DMS114 treated with DMSO at 0.1 percent for 48 hours (cell line): ENCODE data around the gene ZNF813.
"Not testable (repeated sequence)": the region's sequence is repeated elsewhere in the genome, so short reads cannot be mapped to it uniquely, and the experiment has no call there.

ENCODE experiments used
- DNase-seq: peaks from one replicate; lab custom pipeline; 2025; ENCODE audit not compliant: unreplicated experiment; lab: John Stamatoyannopoulos, UW

ZNF813 gene

GRCh38 chr19:53467485-53468262, at the start of gene ZNF813:
TSS of gene ZNF813 (plus strand) at chr19:53467733. CDS start at chr19:53483823, 16,090 bp downstream.
- DNase-seq: peak; percentile 68

GRCh38 chr19:53420520-53421315, 46.8 kb upstream of the ZNF813 start:
- not testable (repeated sequence) for DNase-seq

GRCh38 chr19:53422551-53422950, 45.0 kb upstream of the ZNF813 start:
- no peak for DNase-seq

GRCh38 chr19:53423074-53423473, 44.5 kb upstream of the ZNF813 start:
- not testable (repeated sequence) for DNase-seq

GRCh38 chr19:53423680-53424079, 43.9 kb upstream of the ZNF813 start:
- not testable (repeated sequence) for DNase-seq

GRCh38 chr19:53424968-53425597, 42.5 kb upstream of the ZNF813 start:
- no peak for DNase-seq

- peak; percentile 84 for DNase-seq
These were observed 36.0 kb upstream of the ZNF813 start, which contains the start of gene ZNF761 for GRCh38 chr19:53431399-53432087. TSS of gene ZNF761 (plus strand) at chr19:53431984. CDS start at chr19:53447269, 15,285 bp downstream.

GRCh38 chr19:53432088-53432661, 35.4 kb upstream of the ZNF813 start:
- DNase-seq: no peak

- not testable (repeated sequence) for DNase-seq
These were observed 23.7 kb upstream of the ZNF813 start for GRCh38 chr19:53443809-53444208.

- not testable (repeated sequence) for DNase-seq
These were observed 20.3 kb upstream of the ZNF813 start for GRCh38 chr19:53447196-53447595.

- DNase-seq: no peak
These were observed 11.7 kb upstream of the ZNF813 start for GRCh38 chr19:53455828-53456227.

GRCh38 chr19:53460131-53460721, 7.3 kb upstream of the ZNF813 start:
- not testable (repeated sequence) for DNase-seq

GRCh38 chr19:53461866-53462265, 5.7 kb upstream of the ZNF813 start:
- DNase-seq: no peak

GRCh38 chr19:53462861-53463260, 4.7 kb upstream of the ZNF813 start:
- no peak for DNase-seq

GRCh38 chr19:53463263-53463662, 4.3 kb upstream of the ZNF813 start:
- no peak for DNase-seq

- no peak for DNase-seq
These were observed 628 bp upstream of the ZNF813 start for GRCh38 chr19:53466726-53467484.

- DNase-seq: not testable (repeated sequence)
These were observed 1.1 kb downstream of the ZNF813 start for GRCh38 chr19:53468628-53469027.

GRCh38 chr19:53471916-53472315, 4.4 kb downstream of the ZNF813 start:
- no peak for DNase-seq

- DNase-seq: not testable (repeated sequence)
These were observed 7.3 kb downstream of the ZNF813 start for GRCh38 chr19:53474832-53475231.
